CMK (cell line): ENCODE results near the gene CYP39A1.
A peak's percentile ranks its signal among the peaks of the same experiment; 100 is the strongest.

Experiments used
- DNase-seq: peaks from one replicate; pipeline ENCODE4 v3.0.0-alpha.2; 2010; ENCODE audit warnings: low read depth

Gene CYP39A1

GRCh38 chr6:46652603-46653438, at the start of gene CYP39A1, which contains the start of gene SLC25A27:
CYP39A1 (minus strand) TSS chr6:46652818; CDS start chr6:46652582, 236 bp downstream.
SLC25A27 (plus strand) TSS chr6:46652975; CDS start chr6:46653193, 218 bp downstream.
- DNase-seq = peak; percentile 11

GRCh38 chr6:46699970-46700369, 47.4 kb upstream of the CYP39A1 start:
- no peak for DNase-seq

GRCh38 chr6:46690911-46691451, 38.4 kb upstream of the CYP39A1 start:
- no peak for DNase-seq

GRCh38 chr6:46690141-46690755, 37.6 kb upstream of the CYP39A1 start:
- DNase-seq = no peak

GRCh38 chr6:46689657-46690056, 37.0 kb upstream of the CYP39A1 start:
- DNase-seq = no peak

- DNase-seq = no peak
Measured at GRCh38 chr6:46688966-46689335, 36.3 kb upstream of the CYP39A1 start.

- DNase-seq = no peak
Measured at GRCh38 chr6:46688117-46688965, 35.7 kb upstream of the CYP39A1 start.

- DNase-seq = no peak
Measured at GRCh38 chr6:46687619-46688097, 35.0 kb upstream of the CYP39A1 start, which contains the start of gene TDRD6. TDRD6 (plus strand) TSS chr6:46687885; CDS start chr6:46688129, 244 bp downstream.

GRCh38 chr6:46684771-46685170, 32.2 kb upstream of the CYP39A1 start:
- no peak for DNase-seq

GRCh38 chr6:46677314-46677654, 24.7 kb upstream of the CYP39A1 start:
- no peak for DNase-seq

GRCh38 chr6:46676604-46677313, 24.1 kb upstream of the CYP39A1 start:
- no peak for DNase-seq

- no peak for DNase-seq
Measured at GRCh38 chr6:46674410-46674809, 21.8 kb upstream of the CYP39A1 start.

GRCh38 chr6:46667377-46667776, 14.8 kb upstream of the CYP39A1 start:
- no peak for DNase-seq

- no peak for DNase-seq
Measured at GRCh38 chr6:46661483-46661882, 8.9 kb upstream of the CYP39A1 start.

- no peak for DNase-seq
Measured at GRCh38 chr6:46657642-46658041, 5.0 kb upstream of the CYP39A1 start.

GRCh38 chr6:46655803-46656202, 3.2 kb upstream of the CYP39A1 start:
- no peak for DNase-seq

GRCh38 chr6:46653439-46654195, 999 bp upstream of the CYP39A1 start:
- no peak for DNase-seq

GRCh38 chr6:46652232-46652602, 401 bp downstream of the CYP39A1 start:
- no peak for DNase-seq

- no peak for DNase-seq
Measured at GRCh38 chr6:46651816-46652215, 802 bp downstream of the CYP39A1 start.

- DNase-seq = no peak
Measured at GRCh38 chr6:46651006-46651405, 1.6 kb downstream of the CYP39A1 start.
